ENCODE data around the gene CASP2.

GRCh38 chr7:143250822-143251221 is 37.3 kb upstream of the CASP2 start:
- TF ChIP-seq CTCF (IDR thresholded peaks at IDR 0.05) (no peak), POLR2A (IDR thresholded peaks at IDR 0.05) (no peak)

Measured in Peyer's patch (tissue), 4 donors.